ENCODE results near the gene RINL. TPM values are rescaled to one million over a fixed set of nuclear protein-coding genes. Genes with fewer than 3 reads are reported as not detected.
"Not testable (repeated sequence)": the region's sequence is repeated elsewhere in the genome, so short reads cannot be mapped to it uniquely, and the experiment has no call there.

Gene RINL
- total RNA-seq, 1 donor from 2014 or later = 8.3 TPM

- Histone ChIP-seq H3K4me3 (no peak overlapping the region), H3K9me3 (no peaks in the 10 kb centered on the region), H3K4me1 (peaks cover 36% of the 10 kb centered on the region), H3K27ac (no peak overlapping the region), H3K27me3 (ENCODE audit: low read depth) (no peaks in the 10 kb centered on the region), H3K36me3 (no peaks in the 10 kb centered on the region)
- intact Hi-C loops (cut with DNase I) = no loop called here
- ATAC-seq = no peak
- DNase-seq = no peak
- TF ChIP-seq, protein P1, sequence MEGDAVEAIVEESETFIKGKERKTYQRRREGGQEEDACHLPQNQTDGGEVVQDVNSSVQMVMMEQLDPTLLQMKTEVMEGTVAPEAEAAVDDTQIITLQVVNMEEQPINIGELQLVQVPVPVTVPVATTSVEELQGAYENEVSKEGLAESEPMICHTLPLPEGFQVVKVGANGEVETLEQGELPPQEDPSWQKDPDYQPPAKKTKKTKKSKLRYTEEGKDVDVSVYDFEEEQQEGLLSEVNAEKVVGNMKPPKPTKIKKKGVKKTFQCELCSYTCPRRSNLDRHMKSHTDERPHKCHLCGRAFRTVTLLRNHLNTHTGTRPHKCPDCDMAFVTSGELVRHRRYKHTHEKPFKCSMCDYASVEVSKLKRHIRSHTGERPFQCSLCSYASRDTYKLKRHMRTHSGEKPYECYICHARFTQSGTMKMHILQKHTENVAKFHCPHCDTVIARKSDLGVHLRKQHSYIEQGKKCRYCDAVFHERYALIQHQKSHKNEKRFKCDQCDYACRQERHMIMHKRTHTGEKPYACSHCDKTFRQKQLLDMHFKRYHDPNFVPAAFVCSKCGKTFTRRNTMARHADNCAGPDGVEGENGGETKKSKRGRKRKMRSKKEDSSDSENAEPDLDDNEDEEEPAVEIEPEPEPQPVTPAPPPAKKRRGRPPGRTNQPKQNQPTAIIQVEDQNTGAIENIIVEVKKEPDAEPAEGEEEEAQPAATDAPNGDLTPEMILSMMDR (IDR thresholded peaks at IDR 0.05) = no peak
Measured at GRCh38 chr19:38868551-38868950, 9.5 kb downstream of the RINL start.

- Histone ChIP-seq H3K4me3 (no peak overlapping the region), H3K4me1 (peaks cover 47% of the 10 kb centered on the region), H3K9me3 (no peaks in the 10 kb centered on the region), H3K36me3 (no peaks in the 10 kb centered on the region), H3K27ac (no peak overlapping the region), H3K27me3 (ENCODE audit: low read depth) (no peaks in the 10 kb centered on the region)
- DNase-seq = no peak
- intact Hi-C loops (cut with DNase I) = no loop called here
- ATAC-seq = no peak
- TF ChIP-seq, protein P1 (IDR thresholded peaks at IDR 0.05) = no peak
Measured at GRCh38 chr19:38867171-38867780, 10.8 kb downstream of the RINL start.

GRCh38 chr19:38862321-38863059 lies 15.6 kb downstream of the RINL start:
- Histone ChIP-seq H3K4me3 (no peak overlapping the region), H3K4me1 (peaks cover 36% of the 10 kb centered on the region), H3K9me3 (no peaks in the 10 kb centered on the region), H3K27ac (peak overlapping the region; percentile 36), H3K36me3 (no peaks in the 10 kb centered on the region), H3K27me3 (ENCODE audit: low read depth) (no peaks in the 10 kb centered on the region)
- DNase-seq (no peak), ATAC-seq (peak in 1 of 2 donors; percentile 41)
- TF ChIP-seq, protein P1 (IDR thresholded peaks at IDR 0.05) = no peak
- intact Hi-C loops (cut with DNase I) = no loop called here

- no peak for ATAC-seq
- Histone ChIP-seq H3K36me3 (no peaks in the 10 kb centered on the region), H3K9me3 (no peaks in the 10 kb centered on the region), H3K4me1 (peaks cover 36% of the 10 kb centered on the region), H3K27ac (no peak overlapping the region), H3K4me3 (no peak overlapping the region), H3K27me3 (ENCODE audit: low read depth) (no peaks in the 10 kb centered on the region)
- intact Hi-C loops (cut with DNase I) = no loop called here
- TF ChIP-seq, protein P1 (IDR thresholded peaks at IDR 0.05) = no peak
- DNase-seq = no peak
Measured at GRCh38 chr19:38861368-38861767, 16.7 kb downstream of the RINL start.

DNA sequence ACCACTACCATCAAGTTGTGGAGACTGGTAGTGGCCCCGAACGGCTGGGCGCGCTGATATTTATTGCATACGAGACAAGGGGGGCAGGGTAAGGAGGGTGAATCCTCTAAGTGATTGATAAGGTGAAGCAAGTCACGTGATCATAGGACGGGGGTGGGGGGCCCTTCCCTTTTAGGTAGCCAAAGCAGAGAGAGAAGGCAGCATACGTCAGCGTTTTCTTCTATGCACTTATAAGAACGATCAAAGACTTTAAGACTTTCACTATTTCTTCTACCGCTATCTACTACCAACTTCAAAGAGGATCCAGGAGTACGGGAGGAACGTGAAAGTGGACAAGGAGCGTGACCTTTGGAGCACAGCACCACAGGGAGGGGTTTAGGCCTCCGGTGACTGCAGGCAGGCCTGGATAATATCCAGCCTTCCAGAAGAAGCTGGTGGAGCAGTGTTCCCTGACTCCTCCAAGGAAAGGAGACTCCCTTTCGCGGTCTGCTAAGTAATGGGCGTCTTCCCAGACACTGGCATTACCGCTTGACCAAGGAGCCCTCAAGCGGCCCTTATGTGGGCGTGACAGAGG lies 18.4 kb downstream of the RINL start:
- not testable (repeated sequence) for H3K4me3 ChIP-seq, ATAC-seq

GRCh38 chr19:38856813-38857212 lies 21.3 kb downstream of the RINL start:
- H3K9me3 ChIP-seq = no peaks in the 10 kb centered on the region
- DNase-seq (no peak), ATAC-seq (no peak)
- no peak overlapping the region for H3K27ac ChIP-seq
- no peak overlapping the region for H3K4me3 ChIP-seq
- intact Hi-C loops (cut with DNase I) = no loop called here
- TF ChIP-seq, protein P1 (IDR thresholded peaks at IDR 0.05) = no peak
- no peaks in the 10 kb centered on the region for H3K36me3 ChIP-seq
- no peaks in the 10 kb centered on the region for H3K27me3 ChIP-seq (ENCODE audit: low read depth)
- H3K4me1 ChIP-seq = peaks cover 8% of the 10 kb centered on the region

More for the DNA sequence above, 18.4 kb downstream of the RINL start:
- H3K36me3 ChIP-seq; intact Hi-C loops (cut with DNase I); H3K9me3 ChIP-seq; DNase-seq; H3K27ac ChIP-seq; H3K27me3 ChIP-seq (ENCODE audit: low read depth): not testable (repeated sequence)
- H3K4me1 ChIP-seq = peaks cover 28% of the 10 kb centered on the region

DNA sequence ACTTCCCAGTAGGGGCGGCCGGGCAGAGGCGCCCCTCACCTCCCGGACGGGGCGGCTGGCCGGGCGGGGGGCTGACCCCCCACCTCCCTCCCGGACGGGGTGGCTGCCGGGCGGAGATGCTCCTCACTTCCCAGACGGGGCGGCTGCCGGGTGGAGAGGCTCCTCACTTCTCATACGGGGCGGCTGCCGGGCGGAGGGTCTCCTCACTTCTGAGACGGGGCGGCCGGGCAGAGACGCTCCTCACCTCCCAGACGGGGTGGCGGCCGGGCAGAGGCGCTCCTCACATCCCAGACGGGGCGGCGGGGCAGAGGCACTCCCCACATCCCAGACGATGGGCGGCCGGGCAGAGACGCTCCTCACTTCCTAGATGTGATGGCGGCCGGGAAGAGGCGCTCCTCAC lies 22.3 kb downstream of the RINL start:
- ATAC-seq; H3K27ac ChIP-seq; H3K9me3 ChIP-seq; H3K4me3 ChIP-seq; H3K4me1 ChIP-seq; DNase-seq; H3K36me3 ChIP-seq; H3K27me3 ChIP-seq (ENCODE audit: low read depth); intact Hi-C loops (cut with DNase I): not testable (repeated sequence)

DNA sequence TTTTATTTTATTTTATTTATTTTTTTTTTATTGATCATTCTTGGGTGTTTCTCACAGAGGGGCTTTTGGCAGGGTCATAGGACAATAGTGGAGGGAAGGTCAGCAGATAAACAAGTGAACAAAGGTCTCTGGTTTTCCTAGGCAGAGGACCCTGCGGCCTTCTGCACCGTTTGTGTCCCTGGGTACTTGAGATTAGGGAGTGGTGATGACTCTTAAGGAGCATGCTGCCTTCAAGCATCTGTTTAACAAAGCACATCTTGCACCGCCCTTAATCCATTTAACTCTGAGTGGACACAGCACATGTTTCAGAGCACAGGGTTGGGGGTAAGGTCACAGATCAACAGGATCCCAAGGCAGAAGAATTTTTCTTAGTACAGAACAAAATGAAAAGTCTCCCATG lies 23.1 kb downstream of the RINL start:
- H3K36me3 ChIP-seq; intact Hi-C loops (cut with DNase I); H3K4me1 ChIP-seq; H3K27me3 ChIP-seq (ENCODE audit: low read depth); H3K4me3 ChIP-seq; ATAC-seq; H3K27ac ChIP-seq; H3K9me3 ChIP-seq; DNase-seq: not testable (repeated sequence)

Data from lower lobe of right lung (tissue), 2 donors.